Naive B cell (primary cell): ENCODE results near the gene CPXM1. TPM values are rescaled to one million over a fixed set of nuclear protein-coding genes. Genes with fewer than 3 reads are reported as not detected.

Experiments
- ATAC-seq, 2 donors: fragments of 150-1000 bp; cut with Tn5 transposase; 2 replicates each; pipeline ENCODE4 v1.10.0; 2021; ENCODE audit warnings: low read depth in 2 of 2, mild to moderate bottlenecking in 2 of 2, moderate library complexity in 2 of 2
- DNase-seq: peaks from one replicate; pipeline ENCODE4 v3.0.0; 2022
- H3K27ac Mint-ChIP-seq, 6 donors: one replicate each; pipeline ENCODE4 v1.8.0; 2020 to 2022; ENCODE audit warnings: mild to moderate bottlenecking in 6 of 6, mixed read lengths in 6 of 6, moderate library complexity in 5 of 6, inconsistent platforms in 2 of 6
- H3K27me3 Mint-ChIP-seq, 3 donors: one replicate each; pipeline ENCODE4 v1.8.0; 2021 to 2022; ENCODE audit warnings: mixed read lengths in 3 of 3, mild to moderate bottlenecking in 1 of 3
- H3K36me3 Mint-ChIP-seq, 2 donors: one replicate each; pipeline ENCODE4 v1.8.0; 2020 to 2022; ENCODE audit warnings: mixed read lengths in 2 of 2, inconsistent platforms in 1 of 2, mild to moderate bottlenecking in 1 of 2
- H3K4me1 Mint-ChIP-seq, 3 donors: one replicate each; pipeline ENCODE4 v1.8.0; 2020 to 2022; ENCODE audit warnings: mixed read lengths in 3 of 3, inconsistent platforms in 1 of 3, mild to moderate bottlenecking in 1 of 3, moderate library complexity in 1 of 3
- H3K4me3 Mint-ChIP-seq, 8 donors: one replicate each; pipeline ENCODE4 v1.8.0; 2020 to 2022; ENCODE audit warnings: mild to moderate bottlenecking in 8 of 8, mixed read lengths in 8 of 8, moderate library complexity in 8 of 8, inconsistent platforms in 2 of 8
- H3K9me3 Mint-ChIP-seq, 7 donors: one replicate each; pipeline ENCODE4 v1.8.0; 2020 to 2022; ENCODE audit warnings: mixed read lengths in 7 of 7, mild to moderate bottlenecking in 5 of 7, inconsistent platforms in 2 of 7, moderate library complexity in 1 of 7
- polyA plus RNA-seq, 6 donors: library from polyadenylated mRNA; unstranded; fragments of 300-500 nt; fragmentation: Illumina TruSeq; gene quantifications; one replicate each; pipeline ENCODE4 v1.2.3, GENCODE V29; 2021; ENCODE audit warnings: low read depth in 6 of 6

The CPXM1 gene
- polyA plus RNA-seq = not detected

DNA sequence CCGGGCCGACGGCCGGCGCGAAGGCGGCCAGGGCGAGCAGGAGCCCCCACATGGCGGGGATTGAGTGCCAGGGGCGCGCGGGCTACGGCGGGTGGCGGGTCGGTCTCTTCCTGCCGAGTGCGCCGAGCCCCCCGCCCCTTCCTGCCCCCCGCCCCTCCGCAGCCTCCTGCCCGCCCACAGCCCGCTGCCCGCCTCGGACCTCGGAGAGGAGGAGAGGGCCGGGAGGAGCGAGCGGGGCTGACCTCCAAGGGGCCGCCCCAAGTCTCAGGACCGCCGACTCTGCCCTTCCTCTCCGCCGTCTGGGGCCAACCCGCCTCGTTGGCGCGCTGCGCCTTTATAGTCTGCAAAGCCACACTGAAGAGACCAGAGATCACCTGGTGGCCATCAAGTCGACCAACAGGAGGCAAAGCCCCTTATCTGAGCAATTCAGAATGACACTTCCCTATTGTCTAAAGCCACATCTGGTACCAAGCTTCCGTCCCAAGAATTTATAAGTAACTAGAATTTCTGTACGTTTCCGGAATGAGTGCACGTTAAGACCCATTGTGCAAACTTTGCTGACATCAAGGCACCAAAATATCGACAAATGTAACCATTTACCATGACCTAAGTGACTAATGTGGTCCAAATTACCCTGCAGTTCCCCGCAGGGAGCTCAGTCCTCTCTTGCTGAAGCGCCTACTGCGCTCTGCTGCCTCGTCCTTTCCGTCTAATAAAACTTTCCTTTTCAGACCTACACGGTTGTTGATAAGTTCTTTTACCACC lies at the start of gene CPXM1:
TSS of gene CPXM1 (minus strand) at position 107 of the 765 bp plus-strand sequence. CDS start at position 52, 55 bp downstream.
- Mint-ChIP-seq H3K4me1 (peaks cover 23 to 32% (median 29%) of the 10 kb centered on the region in 3 donors), H3K36me3 (peaks cover 0 to 6% of the 10 kb centered on the region in 2 donors), H3K27ac (peak within 1 kb of the TSS in 5 of 6 donors; percentile 54 to 93 (median 70)), H3K4me3 (peak within 1 kb of the TSS; percentile 40 to 95 (median 90)), H3K27me3 (peaks cover 36 to 80% (median 71%) of the 10 kb centered on the region in 3 donors), H3K9me3 (peaks cover 0 to 3% (median 0%) of the 10 kb centered on the region in 7 donors)
- peak; percentile 64 to 70 for ATAC-seq
- peak; percentile 14 for DNase-seq

DNA sequence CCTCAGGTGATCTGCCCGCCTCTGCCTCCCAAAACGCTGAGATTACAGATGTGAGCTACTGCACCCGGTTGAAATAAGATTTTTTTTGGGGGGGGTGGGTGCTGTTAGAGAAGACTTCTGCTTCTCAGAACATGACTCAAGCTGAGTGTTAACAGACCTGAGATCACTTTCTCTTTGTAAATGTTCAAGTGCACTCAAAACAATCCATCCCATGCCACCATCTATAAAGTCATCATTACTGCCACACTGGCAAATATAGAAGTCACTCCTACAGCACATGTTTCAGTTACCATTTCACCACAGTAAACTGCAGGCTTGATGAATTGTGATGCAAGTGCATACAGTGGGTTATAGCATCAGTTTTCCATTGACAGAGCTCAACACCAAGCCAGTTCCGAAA lies 49.1 kb upstream of the CPXM1 start:
- no peak overlapping the region for H3K27ac Mint-ChIP-seq
- ATAC-seq = no peak
- peaks cover 23 to 27% (median 25%) of the 10 kb centered on the region in 3 donors for H3K4me1 Mint-ChIP-seq

DNA sequence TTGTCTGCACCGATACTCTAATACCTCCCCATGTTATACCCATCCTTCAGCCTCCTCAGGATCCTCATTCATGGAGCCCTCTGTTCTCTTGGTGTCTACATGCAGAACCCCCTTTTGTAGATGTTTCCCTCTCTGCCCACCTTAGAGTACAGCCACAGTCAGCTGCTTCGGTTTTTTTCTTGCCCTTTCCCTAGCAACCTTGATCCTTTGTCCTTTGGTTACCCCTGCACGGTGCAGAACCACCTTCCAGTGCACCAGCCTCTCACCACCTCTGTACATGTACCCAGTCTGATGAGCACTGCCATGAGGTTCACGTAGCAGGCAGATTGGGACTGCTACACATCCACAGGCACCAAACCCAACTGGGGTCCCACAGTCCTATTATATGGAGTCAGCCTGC lies 47.4 kb upstream of the CPXM1 start:
- Mint-ChIP-seq H3K27ac (peak overlapping the region in 1 of 6 donors; percentile 20), H3K9me3 (no peaks in the 10 kb centered on the region), H3K4me1 (peaks cover 22 to 29% (median 26%) of the 10 kb centered on the region in 3 donors), H3K4me3 (no peak overlapping the region), H3K27me3 (no peaks in the 10 kb centered on the region), H3K36me3 (no peaks in the 10 kb centered on the region)
- DNase-seq (no peak), ATAC-seq (no peak)

More for the DNA sequence above, 49.1 kb upstream of the CPXM1 start:
- Mint-ChIP-seq H3K36me3 (no peaks in the 10 kb centered on the region), H3K9me3 (no peaks in the 10 kb centered on the region), H3K27me3 (no peaks in the 10 kb centered on the region), H3K4me3 (no peak overlapping the region)
- DNase-seq = no peak

DNA sequence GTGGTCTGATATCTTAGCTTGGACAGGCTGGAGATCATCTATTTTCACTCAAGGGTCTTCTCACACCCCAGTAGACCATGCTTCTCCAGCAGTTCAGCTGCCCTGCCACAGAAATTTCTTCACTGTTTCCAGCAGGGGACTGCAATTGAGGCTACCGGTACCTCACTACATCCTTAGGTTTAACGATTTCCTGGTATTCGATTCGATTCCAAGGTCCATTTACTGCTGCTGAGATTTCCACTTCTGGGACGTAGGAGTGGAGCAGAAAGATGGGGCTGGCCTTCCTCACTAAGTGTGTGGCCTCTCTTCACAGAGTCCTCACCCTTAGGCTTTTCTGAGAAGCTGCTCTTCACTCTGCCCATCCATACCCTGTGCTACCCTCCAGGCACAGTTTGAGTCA lies 46.3 kb upstream of the CPXM1 start:
- H3K4me1 Mint-ChIP-seq = peaks cover 18 to 25% (median 20%) of the 10 kb centered on the region in 3 donors
- no peaks in the 10 kb centered on the region for H3K36me3 Mint-ChIP-seq
- H3K4me3 Mint-ChIP-seq = no peak overlapping the region
- DNase-seq (no peak), ATAC-seq (no peak)
- peak overlapping the region in 1 of 6 donors; percentile 7 for H3K27ac Mint-ChIP-seq
- no peaks in the 10 kb centered on the region for H3K27me3 Mint-ChIP-seq
- H3K9me3 Mint-ChIP-seq = no peaks in the 10 kb centered on the region

DNA sequence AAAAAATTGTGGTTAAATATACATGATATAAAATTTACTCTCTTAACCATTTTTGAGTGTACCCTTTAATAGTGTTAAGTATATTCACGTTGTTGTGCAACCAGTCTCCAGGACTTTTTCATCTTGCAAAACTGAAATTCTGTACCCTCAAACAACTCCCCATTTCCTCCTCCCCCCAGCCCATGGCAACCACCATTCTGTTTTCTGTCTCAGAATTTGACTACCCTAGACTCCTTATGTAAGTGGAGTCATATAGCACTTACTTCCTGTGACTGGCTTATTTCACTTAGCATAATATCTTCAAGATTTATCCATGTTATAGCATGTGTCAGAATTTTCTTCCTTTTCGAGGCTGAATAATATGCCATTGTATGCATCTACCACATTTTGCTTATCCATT lies 45.2 kb upstream of the CPXM1 start:
- peaks cover 19 to 24% (median 22%) of the 10 kb centered on the region in 3 donors for H3K4me1 Mint-ChIP-seq
- no peaks in the 10 kb centered on the region for H3K27me3 Mint-ChIP-seq
- H3K27ac Mint-ChIP-seq = no peak overlapping the region
- no peak overlapping the region for H3K4me3 Mint-ChIP-seq
- DNase-seq (no peak), ATAC-seq (no peak)
- H3K36me3 Mint-ChIP-seq = no peaks in the 10 kb centered on the region
- no peaks in the 10 kb centered on the region for H3K9me3 Mint-ChIP-seq

DNA sequence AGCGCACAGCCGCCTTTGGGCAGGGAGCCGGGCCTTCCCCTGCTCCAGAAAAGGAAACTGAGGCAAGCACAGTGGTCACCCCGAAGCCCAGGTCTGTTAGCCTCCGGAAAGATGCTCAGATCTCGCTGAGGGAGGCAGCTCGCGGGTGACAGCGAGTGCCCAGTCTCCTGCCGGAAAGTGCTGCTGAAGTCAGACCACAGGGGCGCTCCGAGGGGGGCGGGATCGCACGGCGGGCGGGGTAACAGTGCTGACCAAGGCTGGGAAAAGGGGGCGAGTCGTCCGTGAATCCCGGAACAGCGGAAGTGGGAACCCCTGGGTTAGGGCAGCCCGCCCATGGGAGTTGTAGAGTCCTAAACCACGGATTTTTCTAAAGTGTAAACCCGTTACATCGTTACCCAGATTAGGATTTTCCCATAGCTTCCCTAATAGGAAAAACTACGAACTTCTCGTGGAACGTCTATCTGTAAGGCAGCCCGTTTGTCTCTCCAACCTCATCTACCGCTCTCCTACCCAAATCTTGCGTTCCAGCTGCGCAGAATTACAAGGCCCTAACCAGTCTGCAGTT lies 40.6 kb upstream of the CPXM1 start:
- Mint-ChIP-seq H3K27ac (peak overlapping the region; percentile 82 to 96 (median 88)), H3K4me3 (peak overlapping the region; percentile 79 to 94 (median 88)), H3K36me3 (peaks cover 0 to 8% of the 10 kb centered on the region in 2 donors), H3K4me1 (peaks cover 36 to 48% (median 38%) of the 10 kb centered on the region in 3 donors), H3K9me3 (no peaks in the 10 kb centered on the region), H3K27me3 (no peaks in the 10 kb centered on the region)
- ATAC-seq = peak; percentile 6 to 14
- DNase-seq = no peak

DNA sequence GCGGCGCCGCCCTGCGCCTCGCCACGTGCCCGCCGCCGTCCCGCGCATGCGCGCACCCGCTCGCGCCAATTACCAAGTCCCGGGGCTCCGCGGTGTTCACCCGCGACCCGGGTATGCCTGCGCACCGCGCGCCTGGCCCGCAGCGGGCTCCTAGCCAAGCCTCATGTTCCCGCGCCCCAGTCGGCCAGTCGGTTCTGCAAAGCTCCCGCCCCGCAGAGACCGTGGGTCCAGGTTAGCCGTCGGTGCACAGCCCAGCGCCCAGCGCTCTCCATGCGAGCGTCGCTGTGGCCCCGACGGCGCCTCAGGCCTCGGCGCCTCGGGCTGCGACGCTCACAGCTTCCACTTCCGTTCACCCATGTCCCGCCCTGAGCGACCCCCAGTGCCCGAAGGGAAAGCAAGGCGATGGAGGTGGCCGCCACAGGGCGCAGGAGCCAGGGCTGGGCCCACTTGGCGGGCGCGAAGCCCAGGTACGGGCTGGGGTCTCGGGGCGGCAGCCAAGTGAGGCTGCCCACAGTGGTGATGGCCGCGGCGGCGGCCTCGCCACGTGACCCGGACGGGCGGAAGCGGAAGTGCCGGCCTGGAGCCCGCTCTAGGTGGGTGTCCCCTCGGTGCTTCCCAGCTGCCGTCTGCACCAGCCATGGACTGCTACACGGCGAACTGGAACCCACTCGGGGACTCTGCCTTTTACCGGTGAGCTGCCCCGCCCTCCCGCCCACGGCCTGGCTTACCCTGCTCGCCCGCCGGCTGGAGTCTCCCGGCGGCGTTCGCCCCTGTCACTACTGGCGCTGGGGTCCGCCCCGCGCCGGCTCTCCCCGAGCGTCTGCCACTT lies 39.9 kb upstream of the CPXM1 start, which contains the start of the genes PCED1A and VPS16:
TSS of gene PCED1A (minus strand) at position 518 of the 829 bp plus-strand sequence. CDS start 743 bp downstream, outside the sequence.
TSS of gene VPS16 (plus strand) at position 608 of the 829 bp plus-strand sequence. CDS start at position 638, 30 bp downstream.
- H3K27me3 Mint-ChIP-seq = no peaks in the 10 kb centered on the region
- H3K4me1 Mint-ChIP-seq = peaks cover 37 to 48% (median 38%) of the 10 kb centered on the region in 3 donors
- peak within 1 kb of the TSS; percentile 83 to 96 (median 94) for H3K27ac Mint-ChIP-seq
- peak; percentile 88 for DNase-seq
- peak within 1 kb of the TSS; percentile 79 to 94 (median 88) for H3K4me3 Mint-ChIP-seq
- no peaks in the 10 kb centered on the region for H3K9me3 Mint-ChIP-seq
- H3K36me3 Mint-ChIP-seq = peaks cover 0 to 8% of the 10 kb centered on the region in 2 donors
- peak; percentile 98 for ATAC-seq

DNA sequence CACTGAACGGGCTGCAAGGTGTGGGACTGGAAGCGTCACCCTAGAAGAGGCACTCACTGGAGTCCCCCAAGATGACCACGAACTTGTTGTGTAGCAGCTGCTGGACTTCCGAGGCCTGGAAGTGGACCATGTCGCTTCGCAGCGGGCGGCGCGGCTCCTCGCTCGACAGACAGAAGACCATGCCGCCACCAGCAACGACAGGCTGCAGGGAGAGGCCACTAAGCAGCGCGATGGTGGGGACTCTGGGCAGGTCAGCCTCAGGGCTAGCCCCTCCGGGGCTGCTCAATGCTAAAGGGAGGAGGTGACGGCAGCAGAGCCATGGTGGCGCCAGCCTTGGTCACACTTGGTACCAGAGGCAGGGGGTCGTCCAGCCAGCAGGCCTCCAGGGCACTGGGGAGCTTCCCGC lies 39.3 kb upstream of the CPXM1 start:
- Mint-ChIP-seq H3K9me3 (no peaks in the 10 kb centered on the region), H3K27me3 (no peaks in the 10 kb centered on the region), H3K27ac (peak overlapping the region in 4 of 6 donors; percentile 83 to 96 (median 90)), H3K36me3 (peaks cover 4 to 8% of the 10 kb centered on the region in 2 donors), H3K4me3 (peak overlapping the region; percentile 66 to 89 (median 84)), H3K4me1 (peaks cover 33 to 42% (median 36%) of the 10 kb centered on the region in 3 donors)
- DNase-seq = no peak
- no peak for ATAC-seq

DNA sequence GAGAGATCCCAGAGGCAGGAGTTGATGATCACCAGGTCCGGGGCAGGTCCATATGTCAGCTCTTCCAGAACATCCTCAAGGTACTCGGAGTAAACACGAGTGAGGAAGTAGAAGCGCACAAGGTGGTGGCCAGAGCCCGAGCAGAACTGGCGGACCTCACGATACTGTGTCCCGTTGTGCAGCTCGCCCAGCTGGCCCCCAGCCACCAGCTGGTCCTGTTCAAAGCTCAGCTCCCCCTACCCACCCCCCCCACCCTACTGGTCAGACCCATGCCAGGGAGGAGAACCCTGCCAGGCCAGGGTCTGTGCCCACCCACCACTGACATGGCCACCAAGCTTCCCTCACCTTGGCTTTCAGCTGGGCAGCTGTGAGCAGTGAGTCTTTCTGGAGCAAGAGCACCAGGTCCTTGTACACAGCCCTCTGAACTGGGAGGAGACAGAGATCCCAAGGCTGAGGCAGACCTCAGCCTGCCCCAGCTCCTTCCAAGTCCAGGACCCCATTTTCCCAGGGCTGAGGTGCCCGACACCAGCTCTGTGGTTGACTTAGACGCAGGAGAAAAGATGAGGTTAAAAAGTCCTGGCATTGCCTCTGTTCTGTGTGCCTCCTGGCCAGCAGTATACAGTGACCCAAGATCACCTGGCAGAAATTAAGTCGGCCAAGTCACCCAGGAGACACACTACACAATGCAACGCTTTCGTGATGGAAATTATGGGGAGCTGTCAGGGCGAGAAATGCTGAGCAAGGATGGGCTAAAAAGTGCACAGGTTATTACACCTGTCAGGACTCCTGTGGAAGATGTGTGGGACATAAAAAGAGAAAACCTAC lies 38.6 kb upstream of the CPXM1 start:
- H3K9me3 Mint-ChIP-seq = no peaks in the 10 kb centered on the region

DNA sequence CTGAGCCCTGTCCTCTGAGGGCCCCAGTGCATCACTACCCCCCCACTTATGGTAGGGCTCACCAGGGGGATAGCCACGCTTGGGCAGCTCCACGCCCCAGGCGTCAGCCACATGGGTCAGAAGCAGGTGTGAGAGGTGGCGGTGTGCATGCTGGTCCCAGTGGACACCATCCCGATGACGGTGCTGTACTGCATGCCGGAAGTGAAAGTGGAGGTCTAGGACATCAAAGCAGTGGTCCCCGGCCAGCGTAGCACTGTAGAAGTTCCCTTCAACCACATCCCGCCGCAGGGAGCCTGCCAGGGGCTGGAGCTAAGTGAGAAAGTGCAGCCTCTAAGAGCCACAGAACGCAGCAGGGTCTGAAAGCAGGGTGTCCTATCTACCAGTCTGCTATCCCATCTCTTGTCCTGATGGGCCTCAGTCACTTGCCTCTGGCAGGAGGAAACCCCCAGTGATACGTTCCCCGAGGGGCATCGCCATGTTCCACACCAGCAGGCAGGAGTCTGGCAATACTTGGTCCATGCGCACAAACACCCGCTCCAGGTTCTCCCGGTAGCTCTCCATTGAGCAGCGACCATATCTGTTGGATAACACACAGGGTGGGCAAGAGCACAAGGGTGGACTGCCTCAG lies 37.9 kb upstream of the CPXM1 start:
- H3K36me3 Mint-ChIP-seq = peaks cover 4 to 8% of the 10 kb centered on the region in 2 donors
- no peaks in the 10 kb centered on the region for H3K9me3 Mint-ChIP-seq
- ATAC-seq (no peak), DNase-seq (no peak)
- H3K27me3 Mint-ChIP-seq = no peaks in the 10 kb centered on the region
- peaks cover 28 to 33% (median 30%) of the 10 kb centered on the region in 3 donors for H3K4me1 Mint-ChIP-seq
- peak overlapping the region in 3 of 6 donors; percentile 41 to 88 (median 64) for H3K27ac Mint-ChIP-seq
- H3K4me3 Mint-ChIP-seq = peak overlapping the region in 7 of 8 donors; percentile 34 to 86 (median 63)

More for the DNA sequence above, 38.6 kb upstream of the CPXM1 start:
- Mint-ChIP-seq H3K27me3 (no peaks in the 10 kb centered on the region), H3K4me3 (peak overlapping the region; percentile 66 to 89 (median 84)), H3K36me3 (peaks cover 4 to 8% of the 10 kb centered on the region in 2 donors), H3K4me1 (peaks cover 28 to 36% (median 33%) of the 10 kb centered on the region in 3 donors), H3K27ac (peak overlapping the region; percentile 50 to 96 (median 84))
- ATAC-seq (no peak), DNase-seq (no peak)

DNA sequence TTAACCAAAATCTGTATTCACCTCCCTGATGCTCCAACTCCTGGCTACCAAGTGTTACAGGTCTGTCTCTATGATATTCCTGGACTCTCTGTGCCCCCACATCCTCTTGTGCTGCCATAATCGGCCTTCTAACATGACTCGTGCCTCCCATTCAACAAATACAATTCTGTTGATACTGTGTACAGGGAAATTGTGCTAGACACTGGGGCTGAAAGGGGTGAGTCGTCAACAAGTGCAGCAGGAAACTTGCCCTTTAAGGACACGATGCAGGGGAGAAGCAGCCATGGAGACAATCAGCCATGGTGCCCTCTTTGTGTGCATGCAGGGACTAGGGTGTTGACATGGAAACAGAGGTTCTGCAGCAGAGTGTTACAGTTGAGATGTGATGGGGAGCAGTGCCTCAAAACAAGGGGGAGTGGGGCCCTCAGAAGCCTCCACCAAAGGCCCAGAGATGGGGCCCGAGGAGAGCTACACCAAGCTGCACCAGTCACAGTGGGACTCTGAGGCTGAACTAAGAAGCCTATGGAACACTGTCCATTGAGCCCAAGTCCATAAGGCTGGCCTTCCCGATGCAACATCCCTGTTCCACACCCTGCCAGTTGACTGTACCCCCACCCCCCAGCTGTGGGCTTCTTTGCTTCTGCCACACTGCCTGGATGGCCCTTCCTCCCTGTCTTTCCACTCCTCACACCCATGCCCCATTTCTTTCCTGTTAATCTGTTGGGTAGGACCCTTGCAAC lies 37.0 kb upstream of the CPXM1 start:
- Mint-ChIP-seq H3K9me3 (no peaks in the 10 kb centered on the region), H3K36me3 (peaks cover 4 to 8% of the 10 kb centered on the region in 2 donors), H3K4me3 (peak overlapping the region in 3 of 8 donors; percentile 41 to 72 (median 59)), H3K27ac (peak overlapping the region in 1 of 6 donors; percentile 41), H3K4me1 (peaks cover 28 to 33% (median 30%) of the 10 kb centered on the region in 3 donors), H3K27me3 (no peaks in the 10 kb centered on the region)
- ATAC-seq = no peak
- DNase-seq = no peak
